K562 (cell line): Measurements from ENCODE around the gene LRRC3. TPM values are rescaled to one million over a fixed set of nuclear protein-coding genes. Genes with fewer than 3 reads are reported as not detected.
"Not testable (repeated sequence)": the region's sequence is repeated elsewhere in the genome, so short reads cannot be mapped to it uniquely, and the experiment has no call there.

Experiments used
- ATAC-seq: fragments of 200-7000 bp; cut with Tn5 transposase; 3 replicates; pipeline ENCODE4 v1.9.1; 2020; ENCODE audit warnings: moderate library complexity
- BruUV-seq: library from RNA; stranded (reverse); fragments of 400-500 nt; replicated peaks from 2 replicates; lab custom pipeline; 2021; lab: Mats Ljungman, UMichigan
- CTCF ChIA-PET: fragments of 300-600 bp; formaldehyde crosslinking; extraction: SDS; loops from one replicate; lab custom pipeline; 2021; ENCODE audit warnings: low intra/inter-chr PET ratio; lab: Yijun Ruan, JAX
- POLR2A ChIA-PET: fragments of 300-600, 350-650 bp; sonication (Branson Sonifier 250); formaldehyde crosslinking; extraction: SDS; loops from one replicate; lab custom pipeline; 2021; ENCODE audit warnings: antibody characterized with exemption, inconsistent platforms; lab: Yijun Ruan, JAX
- DNase-seq, 4 experiments: peaks; one replicate each; pipeline versions ENCODE4 v3.0.0 to v3.0.0-alpha.2; 2011 to 2018; ENCODE audit warnings: low spot score in 3 of 4, mixed read lengths in 3 of 4; ENCODE audit errors: extremely low read depth in 1 of 4
- FAIRE-seq: peaks from 2 replicates; lab custom pipeline; 2011; peaks lifted over from hg19 to GRCh38; lab: Jason Lieb, UNC
- H2AFZ ChIP-seq: 2 replicates; pipeline ENCODE4 v1.6.0; 2011; ENCODE audit warnings: low read depth, low read length, control low read depth, inconsistent platforms
- H3K27ac ChIP-seq: fragments of 200-600 bp; 3 replicates; pipeline ENCODE4 v1.8.0; 2011; ENCODE audit warnings: low read depth, mild to moderate bottlenecking, control low read depth, inconsistent platforms, low read length, moderate library complexity, mixed read lengths; ENCODE audit errors: extremely low read depth
- H3K27me3 ChIP-seq, 2 experiments: fragments of 300-600 bp in 1 of 2; 2 replicates in 1 of 2; 3 replicates in 1 of 2; pipeline versions ENCODE4 v1.6.0 to v1.8.0; 2011; ENCODE audit warnings: inconsistent platforms in 2 of 2, low read length in 2 of 2, mild to moderate bottlenecking in 1 of 2, mixed read lengths in 1 of 2, moderate library complexity in 1 of 2; ENCODE audit not compliant: control insufficient read depth in 2 of 2, insufficient read depth in 2 of 2
- H3K36me3 ChIP-seq: fragments of 300-600 bp; 3 replicates; pipeline ENCODE4 v1.8.0; 2011; ENCODE audit warnings: mild to moderate bottlenecking, low read length, inconsistent platforms; ENCODE audit not compliant: control insufficient read depth, insufficient read depth
- H3K4me1 ChIP-seq, 2 experiments: fragments of 200-600 bp in 1 of 2; replicated peaks in 1 of 2; 2 replicates in 1 of 2; 3 replicates in 1 of 2; pipeline versions ENCODE4 v1.5.1 to v1.8.0; 2011; ENCODE audit warnings: inconsistent platforms in 2 of 2, low read length in 2 of 2, mild to moderate bottlenecking in 1 of 2, mixed read lengths in 1 of 2, moderate library complexity in 1 of 2; ENCODE audit not compliant: control insufficient read depth in 2 of 2, insufficient read depth in 2 of 2
- H3K4me2 ChIP-seq: 2 replicates; pipeline ENCODE4 v1.6.1; 2011; ENCODE audit warnings: low read length, control low read depth, inconsistent platforms, mixed read lengths; ENCODE audit not compliant: insufficient read depth
- H3K4me3 ChIP-seq: fragments of 200-600 bp; sonication (generic), shearing (Covaris generic); 2 replicates; pipeline ENCODE4 v1.5.1; 2016; ENCODE audit warnings: control low read depth, inconsistent platforms
- H3K79me2 ChIP-seq: fragments of 200-600 bp; 3 replicates; pipeline ENCODE4 v1.8.0; 2011; ENCODE audit warnings: low read length, inconsistent platforms; ENCODE audit not compliant: control insufficient read depth, insufficient read depth
- H3K9ac ChIP-seq, 2 experiments: 2 replicates each; pipeline versions ENCODE4 v1.6.0 to v1.6.1; 2011; ENCODE audit warnings: low read depth in 2 of 2, low read length in 2 of 2, control low read depth in 1 of 2, inconsistent platforms in 1 of 2, mild to moderate bottlenecking in 1 of 2, mixed read lengths in 1 of 2; ENCODE audit not compliant: insufficient read depth in 1 of 2
- H3K9me1 ChIP-seq: one replicate; pipeline ENCODE4 v1.6.0; 2011; ENCODE audit warnings: inconsistent platforms, mild to moderate bottlenecking, low read length, moderate library complexity; ENCODE audit not compliant: control insufficient read depth, insufficient read depth
- H3K9me3 ChIP-seq: replicated peaks from 2 replicates; pipeline ENCODE4 v1.5.1; 2011; ENCODE audit warnings: low read depth, low read length, inconsistent platforms; ENCODE audit not compliant: control insufficient read depth, insufficient read depth
- H4K20me1 ChIP-seq: replicated peaks from 2 replicates; pipeline ENCODE4 v1.6.1; 2011; ENCODE audit warnings: low read length, inconsistent platforms, mixed read lengths; ENCODE audit not compliant: control insufficient read depth, insufficient read depth
- CEBPG ChIP-seq, 3 experiments: fragments of 200-800 bp in 1 of 3; sonication (Bioruptor generic) in 1 of 3; sonication (generic) in 1 of 3; formaldehyde crosslinking in 1 of 3; IDR thresholded peaks in 2 of 3; conservative IDR thresholded peaks in 1 of 3; 2 replicates each; pipeline versions ENCODE4 v1.6.1 to v1.8.0; 2016 to 2022; ENCODE audit warnings: missing compliant biosample characterization in 2 of 3, missing genetic modification characterization in 2 of 3, mild to moderate bottlenecking in 1 of 3, missing genetic modification reagents in 1 of 3
- FOXP1 ChIP-seq: sonication (generic); formaldehyde crosslinking; IDR thresholded peaks from 2 replicates; pipeline ENCODE4 v1.8.0; 2022; ENCODE audit warnings: mild to moderate bottlenecking, missing genetic modification reagents
- IRF1 ChIP-seq: sonication (generic); formaldehyde crosslinking; IDR thresholded peaks from 2 replicates; pipeline ENCODE4 v1.8.0; 2022; ENCODE audit warnings: missing genetic modification reagents, mild to moderate bottlenecking, borderline replicate concordance
- KLF10 ChIP-seq: fragments of 250-450 bp; sonication (Bioruptor Pico); IDR thresholded peaks from 2 replicates; pipeline ENCODE4 v1.6.1; 2021; ENCODE audit warnings: matching md5 sums
- POLR3G ChIP-seq: IDR thresholded peaks from 2 replicates; pipeline ENCODE4 v1.6.1; 2011; ENCODE audit not compliant: insufficient read length, insufficient replicate concordance; ENCODE audit errors: extremely low read depth
- RFX1 ChIP-seq: fragments of 450-650 bp; IDR thresholded peaks from 2 replicates; pipeline ENCODE4 v1.6.1; 2016; ENCODE audit warnings: mild to moderate bottlenecking, moderate library complexity
- SREBF2 ChIP-seq: sonication (generic); formaldehyde crosslinking; IDR thresholded peaks from 2 replicates; pipeline ENCODE4 v1.4.0; 2020; ENCODE audit warnings: mild to moderate bottlenecking, missing genetic modification reagents
- ZNF134 ChIP-seq: fragments of 250-450 bp; sonication (Bioruptor Pico); conservative IDR thresholded peaks from 2 replicates; pipeline ENCODE4 v1.4.0; 2020
- ZNF512 ChIP-seq: IDR thresholded peaks from 2 replicates; pipeline ENCODE4 v1.6.1; 2016; ENCODE audit warnings: missing genetic modification characterization, missing compliant biosample characterization
- WGBS: fragments of 100-300 bp; shearing (Covaris generic); methylation state at CpG from one replicate; pipeline ENCODE4 v1.1.6; 2016; ENCODE audit warnings: low coverage, mixed read lengths; ENCODE audit not compliant: insufficient coverage; ENCODE audit errors: missing lambda C conversion rate; 5-methylcytosine and 5-hydroxymethylcytosine counted together
- in situ Hi-C: fragments of 300-500 bp; cut with MboI; formaldehyde crosslinking; loops from 4 replicates; pipeline ENCODE4 v1.15.0; 2018; ENCODE audit warnings: inconsistent platforms, mixed read lengths
- intact Hi-C: fragments of 100-400 bp; cut with micrococcal nuclease; formaldehyde crosslinking; loops from 2 replicates; pipeline ENCODE4 v1.14.2; 2022
- polyA plus RNA-seq, 8 experiments: library from polyadenylated mRNA; depleted of rRNA in 4 of 8; stranded (reverse) in 5 of 8; unstranded in 3 of 8; fragments of >200 nt; fragmentation: Nextera tagmentation in 2 of 8; fragmentation: Illumina TruSeq in 1 of 8; extraction: Ambion mirVana in 2 of 8; extraction: Trizol in 1 of 8; gene quantifications; 2 replicates each; pipeline versions ENCODE4 v1.2.1 to v1.2.3, GENCODE V29; 2011 to 2014; ENCODE audit warnings: inconsistent platforms in 1 of 8, missing spikeins in 1 of 8
- total RNA-seq, 7 experiments: library from RNA; depleted of rRNA in 6 of 7; stranded (reverse); fragments of >200 nt in 6 of 7; fragmentation: Illumina TruSeq in 2 of 7; extraction: Trizol in 2 of 7; gene quantifications; 2 replicates each; pipeline versions ENCODE4 v1.2.1 to v1.2.3, GENCODE V29; 2011 to 2021; ENCODE audit warnings: low replicate concordance in 1 of 7

LRRC3 gene
- total and polyA plus RNA-seq, 9 of the 15 experiments (the other 6 are each of a cell fraction or from before 2014, with no cell fraction given): 0.04 TPM; not detected in 7

GRCh38 chr21:44416193-44416592 is 39.1 kb upstream of the LRRC3 start:
- in situ Hi-C loops: no loop called here
- peaks cover 0 to 17% of the 10 kb centered on the region in 2 experiments; a peak in 1 of 5 replicates for H3K4me1 ChIP-seq
- POLR2A ChIA-PET: no interaction called here
- no TSS peak for BruUV-seq
- peaks cover 3% of the 10 kb centered on the region for H3K9me3 ChIP-seq
- CTCF ChIA-PET: no interaction called here
- ATAC-seq: no peak
- no peak for DNase-seq
- no peaks in the 10 kb centered on the region for H3K79me2 ChIP-seq
- no peak for TF ChIP-seq ZNF134 (CRISPR knock-in tag)
- TF ChIP-seq RFX1: no peak
- TF ChIP-seq ZNF512 (tag): no peak
- TF ChIP-seq FOXP1 (CRISPR knock-in tag): no peak
- no peak for TF ChIP-seq CEBPG (CRISPR knock-in tag; IDR thresholded peaks at IDR 0.05)
- TF ChIP-seq CEBPG (tag; conservative IDR thresholded peaks at IDR 0.05 in 1 of 2, IDR thresholded peaks at IDR 0.05 in 1 of 2): no peak
- no peak for TF ChIP-seq IRF1 (CRISPR knock-in tag)
- TF ChIP-seq SREBF2: no peak
- no peak for TF ChIP-seq POLR3G
- TF ChIP-seq KLF10 (CRISPR knock-in tag): no peak
- no peaks in the 10 kb centered on the region for H4K20me1 ChIP-seq
- no peaks in the 10 kb centered on the region for H3K9me1 ChIP-seq
- no peak overlapping the region for H2AFZ ChIP-seq
- intact Hi-C loops: no loop called here
- no peak overlapping the region for H3K4me3 ChIP-seq
- H3K9ac ChIP-seq: no peak overlapping the region
- H3K27me3 ChIP-seq: peaks cover 2 to 27% of the 10 kb centered on the region in 2 experiments; a peak in 2 of 5 replicates
- no peak overlapping the region for H3K4me2 ChIP-seq
- H3K36me3 ChIP-seq: no peaks in the 10 kb centered on the region
- 5% methylated on average over 8 of the region's 8 CpGs for WGBS
- no peak for FAIRE-seq
- no peak overlapping the region for H3K27ac ChIP-seq

GRCh38 chr21:44417621-44418107 is 37.6 kb upstream of the LRRC3 start:
- 34% methylated on average over 18 of the region's 21 CpGs for WGBS
- H3K9me3 ChIP-seq, ATAC-seq, H3K79me2 ChIP-seq, intact Hi-C loops, BruUV-seq, H4K20me1 ChIP-seq, CTCF ChIA-PET, H3K4me3 ChIP-seq, H3K9me1 ChIP-seq, H2AFZ ChIP-seq, in situ Hi-C loops, H3K4me2 ChIP-seq, DNase-seq, H3K27ac ChIP-seq, FAIRE-seq, H3K36me3 ChIP-seq, H3K9ac ChIP-seq: not testable (repeated sequence)
- POLR2A ChIA-PET: interaction anchor here (0.7 kb wide), 1 partner anchor 12 kb away, joined by 3 read pairs; no protein-coding TSS in a partner anchor
- H3K27me3 ChIP-seq: peaks cover 6 to 36% of the 10 kb centered on the region in 2 experiments; a peak in 2 of 5 replicates
- peaks cover 0 to 17% of the 10 kb centered on the region in 2 experiments; a peak in 1 of 5 replicates for H3K4me1 ChIP-seq
